ENCODE results near the gene PARD6B.
"Not testable (repeated sequence)": the region's sequence is repeated elsewhere in the genome, so short reads cannot be mapped to it uniquely, and the experiment has no call there.

The PARD6B gene

GRCh38 chr20:50776122-50776817 is 44.9 kb downstream of the PARD6B start:
- DNase-seq, result no peak

DNA sequence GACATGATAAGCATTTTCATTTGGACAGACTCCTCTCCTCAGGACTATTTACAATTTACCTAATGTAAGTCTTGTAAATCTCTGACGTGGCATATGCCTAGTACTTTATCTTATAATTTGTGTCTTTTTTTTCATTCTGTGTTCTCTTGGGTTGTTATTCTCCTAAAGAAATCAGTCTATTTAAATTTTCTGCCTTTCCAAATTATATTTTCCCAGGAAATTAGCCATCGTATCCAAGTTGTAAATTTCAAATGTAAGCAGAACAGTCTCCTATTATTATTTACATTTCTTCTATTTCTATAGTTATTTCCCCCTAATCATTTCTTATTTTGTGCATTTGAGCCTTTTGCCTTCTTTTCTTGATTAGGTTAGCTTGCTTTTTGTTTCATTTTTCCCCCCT is 46.0 kb downstream of the PARD6B start:
- no peak for DNase-seq

- DNase-seq, result not testable (repeated sequence)
Observed at GRCh38 chr20:50778994-50779393, 47.6 kb downstream of the PARD6B start.

GRCh38 chr20:50783390-50783789 is 52.0 kb downstream of the PARD6B start:
- no peak for DNase-seq

DNA sequence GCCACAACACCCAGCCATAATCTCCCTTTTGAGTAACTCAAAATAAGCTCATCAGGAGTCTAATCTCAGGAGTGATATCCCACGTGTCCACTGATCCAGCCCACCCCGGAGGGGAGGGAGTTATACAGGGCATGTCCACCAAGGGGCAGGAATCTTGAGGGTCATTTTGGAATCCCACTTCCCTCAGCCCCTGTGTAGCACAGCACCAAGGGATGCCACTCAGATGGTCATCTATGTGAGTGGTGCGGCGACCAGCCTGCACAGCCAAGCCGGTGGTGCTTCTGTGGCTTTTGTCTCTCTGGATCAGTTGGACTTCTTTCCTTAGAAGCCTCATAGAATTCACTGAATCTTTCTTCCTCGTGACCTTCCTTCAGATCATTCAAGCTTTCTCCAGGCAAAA is 52.5 kb downstream of the PARD6B start:
- no peak for DNase-seq

DNA sequence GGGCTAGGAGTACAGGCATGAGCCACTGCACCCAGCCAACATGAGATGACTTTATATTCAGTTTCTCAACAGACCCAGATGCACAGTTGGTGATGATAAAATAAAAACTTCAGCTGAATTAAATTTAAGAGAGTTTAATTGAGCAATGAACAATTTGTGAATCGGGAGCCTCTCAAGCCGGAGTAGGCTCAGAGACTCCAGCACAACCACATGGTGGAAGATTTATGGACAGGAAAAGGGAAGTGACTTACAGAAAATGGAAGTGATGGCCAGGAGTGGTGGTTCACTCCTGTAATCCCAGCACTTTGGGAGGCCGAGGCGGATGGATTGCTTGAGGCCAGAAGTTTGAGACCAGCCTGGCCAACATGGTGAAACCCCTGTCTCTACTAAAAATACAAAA is 53.1 kb downstream of the PARD6B start:
- peak; percentile 8 to 31 (median 19) for DNase-seq

GRCh38 chr20:50786703-50787102 is 55.3 kb downstream of the PARD6B start:
- no peak for DNase-seq

DNA sequence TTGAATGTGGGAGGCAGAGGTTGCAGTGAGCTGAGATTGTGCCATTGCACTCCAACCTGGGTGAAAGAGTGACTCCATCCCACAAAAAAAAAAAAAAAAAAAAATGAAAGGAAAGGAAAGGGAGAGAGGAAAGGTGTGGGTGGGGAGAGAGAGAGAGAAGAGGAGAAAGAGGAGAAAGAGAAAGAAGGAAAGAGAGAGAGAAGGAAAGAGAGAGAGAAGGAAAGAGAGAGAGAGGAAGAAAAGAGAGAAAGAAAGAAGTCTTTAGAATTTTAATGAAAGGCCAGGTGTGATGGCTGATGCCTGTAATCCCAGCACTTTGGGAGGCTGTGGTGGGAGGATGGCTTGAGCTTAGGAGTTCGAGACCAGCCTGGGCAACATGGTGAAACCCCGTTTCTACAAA is 55.8 kb downstream of the PARD6B start:
- no peak for DNase-seq

GRCh38 chr20:50788045-50788991 is 56.9 kb downstream of the PARD6B start:
- DNase-seq, result no peak

GRCh38 chr20:50789968-50790650 is 58.7 kb downstream of the PARD6B start:
- no peak for DNase-seq

- DNase-seq, result peak; percentile 83 to 94 (median 88)
Observed at GRCh38 chr20:50790651-50791277, 59.4 kb downstream of the PARD6B start.

- DNase-seq, result no peak
Observed at GRCh38 chr20:50792708-50793574, 61.6 kb downstream of the PARD6B start.

DNA sequence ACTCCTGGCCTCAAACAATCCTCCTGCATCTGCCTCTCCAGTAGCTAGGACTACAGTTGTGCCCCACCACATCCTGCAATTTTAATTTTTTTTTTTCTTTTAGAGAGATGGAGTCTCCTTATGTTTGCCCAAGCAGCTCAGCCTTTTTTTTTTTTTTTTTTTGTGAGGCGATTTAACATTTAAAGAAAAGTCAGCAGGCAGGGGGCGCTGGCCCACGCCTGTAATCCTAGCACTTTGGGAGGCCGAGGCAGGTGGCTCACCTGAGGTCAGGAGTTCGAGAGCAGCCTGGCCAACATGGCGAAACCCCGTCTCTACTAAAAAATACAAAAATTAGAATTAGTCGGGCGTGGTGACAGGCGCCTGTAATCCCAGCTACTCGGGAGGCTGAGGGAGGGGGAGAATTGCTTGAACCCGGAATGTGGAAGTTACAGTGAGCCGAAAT is 62.2 kb downstream of the PARD6B start:
- peak in 3 of 4 experiments; percentile 17 to 54 (median 33) for DNase-seq

- peak in 1 of 4 experiments; percentile 23 for DNase-seq
Observed at GRCh38 chr20:50794181-50794845, 62.9 kb downstream of the PARD6B start.

- DNase-seq, result peak; percentile 67 to 86 (median 79)
Observed at GRCh38 chr20:50794846-50795634, 63.7 kb downstream of the PARD6B start, which contains the start of gene BCAS4. TSS of gene BCAS4 (plus strand) at chr20:50795061. CDS start at chr20:50795084, 23 bp downstream.

DNA sequence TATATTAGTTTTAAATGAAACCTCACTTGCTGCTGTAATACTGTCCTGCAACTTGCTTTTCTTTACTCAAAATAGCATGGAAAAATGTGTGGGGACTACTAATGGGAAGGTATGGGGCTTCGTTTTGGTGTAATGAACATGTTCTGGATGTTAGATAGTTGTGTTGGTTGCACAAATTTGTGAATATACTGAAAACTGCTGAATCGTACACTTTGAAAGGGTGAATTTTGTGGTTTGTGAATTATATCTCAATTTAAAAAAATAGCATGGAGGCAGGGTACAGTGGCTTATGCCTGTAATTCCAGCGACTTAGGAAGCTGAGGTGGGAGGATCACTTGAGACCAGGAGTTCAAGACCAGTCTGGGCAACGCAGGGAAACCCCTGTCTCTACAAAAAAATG is 65.8 kb downstream of the PARD6B start:
- no peak for DNase-seq

DNA sequence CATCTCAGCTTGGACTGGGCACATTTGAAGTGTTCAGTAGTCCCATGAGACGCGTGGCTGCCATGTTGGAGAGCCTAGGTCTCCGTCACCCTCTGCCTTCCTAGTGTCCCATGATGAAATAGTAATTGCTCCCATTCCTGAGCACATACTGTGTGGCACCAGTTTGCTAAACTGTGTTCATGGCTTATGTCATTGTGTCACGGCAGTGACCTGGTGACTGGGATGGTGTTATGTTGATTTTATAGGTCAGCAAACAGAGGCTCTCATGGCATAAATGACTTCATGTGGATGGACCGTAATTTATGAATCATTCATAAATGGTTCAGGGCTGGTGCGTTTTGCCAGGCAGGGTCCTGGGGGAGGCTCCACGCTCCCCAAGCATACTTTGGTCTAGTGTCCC is 67.3 kb downstream of the PARD6B start:
- no peak for DNase-seq

GRCh38 chr20:50799176-50799889 is 68.0 kb downstream of the PARD6B start:
- DNase-seq, result no peak

GRCh38 chr20:50799890-50800550 is 68.6 kb downstream of the PARD6B start:
- no peak for DNase-seq

All from suppressor macrophage (primary cell).